ENCODE data around the gene PTH2.
"Not testable (repeated sequence)": the region's sequence is repeated elsewhere in the genome, so short reads cannot be mapped to it uniquely, and the experiment has no call there.

Gene PTH2

GRCh38 chr19:49448432-49448786, 25.2 kb upstream of the PTH2 start:
- in situ Hi-C loops (cut with MboI; ENCODE audit: low sequenced_read_pairs): no loop called here

- in situ Hi-C loops (cut with MboI; ENCODE audit: low sequenced_read_pairs): no loop called here
Observed at GRCh38 chr19:49447485-49448431, 24.5 kb upstream of the PTH2 start.

GRCh38 chr19:49445997-49446396, 22.8 kb upstream of the PTH2 start:
- in situ Hi-C loops (cut with MboI; ENCODE audit: low sequenced_read_pairs): no loop called here

- in situ Hi-C loops (cut with MboI; ENCODE audit: low sequenced_read_pairs): not testable (repeated sequence)
Observed at GRCh38 chr19:49444100-49444700, 21.0 kb upstream of the PTH2 start.

GRCh38 chr19:49443366-49444099, 20.3 kb upstream of the PTH2 start:
- in situ Hi-C loops (cut with MboI; ENCODE audit: low sequenced_read_pairs): no loop called here

- in situ Hi-C loops (cut with MboI; ENCODE audit: low sequenced_read_pairs): no loop called here
Observed at GRCh38 chr19:49442771-49443365, 19.6 kb upstream of the PTH2 start.

GRCh38 chr19:49442354-49442753, 19.1 kb upstream of the PTH2 start:
- in situ Hi-C loops (cut with MboI; ENCODE audit: low sequenced_read_pairs): no loop called here

GRCh38 chr19:49441960-49442350, 18.7 kb upstream of the PTH2 start:
- in situ Hi-C loops (cut with MboI; ENCODE audit: low sequenced_read_pairs): no loop called here

GRCh38 chr19:49441210-49441959, 18.1 kb upstream of the PTH2 start, which contains the start of gene SLC17A7:
SLC17A7 (minus strand) TSS chr19:49441527; CDS start chr19:49441379, 148 bp downstream.
- in situ Hi-C loops (cut with MboI; ENCODE audit: low sequenced_read_pairs): no loop called here

GRCh38 chr19:49440439-49441209, 17.4 kb upstream of the PTH2 start:
- in situ Hi-C loops (cut with MboI; ENCODE audit: low sequenced_read_pairs): no loop called here

- in situ Hi-C loops (cut with MboI; ENCODE audit: low sequenced_read_pairs): loop anchor here (5.0 kb wide), 1 partner anchor 48 kb away; no protein-coding TSS in a partner anchor
Observed at GRCh38 chr19:49439836-49440235, 16.6 kb upstream of the PTH2 start.

GRCh38 chr19:49438261-49438660, 15.0 kb upstream of the PTH2 start:
- in situ Hi-C loops (cut with MboI; ENCODE audit: low sequenced_read_pairs): loop anchor here (5.0 kb wide), 1 partner anchor 46 kb away; no protein-coding TSS in a partner anchor

GRCh38 chr19:49437231-49437630, 14.0 kb upstream of the PTH2 start:
- in situ Hi-C loops (cut with MboI; ENCODE audit: low sequenced_read_pairs): loop anchor here (5.0 kb wide), 1 partner anchor 45 kb away; no protein-coding TSS in a partner anchor

GRCh38 chr19:49436381-49437017, 13.3 kb upstream of the PTH2 start:
- in situ Hi-C loops (cut with MboI; ENCODE audit: low sequenced_read_pairs): loop anchor here (5.0 kb wide), 1 partner anchor 44 kb away; no protein-coding TSS in a partner anchor

GRCh38 chr19:49435670-49436069, 12.4 kb upstream of the PTH2 start:
- in situ Hi-C loops (cut with MboI; ENCODE audit: low sequenced_read_pairs): loop anchor here (5.0 kb wide), 1 partner anchor 43 kb away; no protein-coding TSS in a partner anchor

GRCh38 chr19:49434907-49435583, 11.8 kb upstream of the PTH2 start:
- in situ Hi-C loops (cut with MboI; ENCODE audit: low sequenced_read_pairs): loop anchor here (5.0 kb wide), 1 partner anchor 43 kb away; no protein-coding TSS in a partner anchor

GRCh38 chr19:49433240-49433901, 10.1 kb upstream of the PTH2 start:
- in situ Hi-C loops (cut with MboI; ENCODE audit: low sequenced_read_pairs): no loop called here
